Measurements from ENCODE around the gene KLK11. TPM values are rescaled to one million over a fixed set of nuclear protein-coding genes. Genes with fewer than 3 reads are reported as not detected.

KLK11 gene
- polyA plus RNA-seq, 3 donors: not detected

GRCh38 chr19:50977626-50978025, 48.8 kb downstream of the KLK11 start:
- H3K4me1 Mint-ChIP-seq: no peaks in the 10 kb centered on the region

DNA sequence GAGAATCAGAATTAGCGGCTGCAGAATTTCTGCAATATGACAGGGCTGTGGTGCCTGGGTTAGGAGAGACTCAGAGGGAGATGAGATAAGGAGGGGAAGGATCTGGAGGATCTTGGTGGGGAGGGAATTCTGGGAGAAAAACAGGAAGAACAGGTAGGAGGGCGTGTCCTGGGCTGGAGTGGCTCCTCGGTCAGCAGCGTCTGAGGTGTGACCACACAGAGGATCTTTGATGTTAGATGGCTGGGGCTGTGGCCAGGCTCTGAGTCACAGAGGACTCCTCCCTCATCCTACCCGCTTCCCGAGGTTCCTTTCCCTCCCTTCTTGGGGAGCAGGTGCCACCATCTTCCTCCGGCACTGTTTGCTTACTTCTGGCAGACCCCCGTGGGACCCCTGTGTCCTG, 50.6 kb downstream of the KLK11 start:
- Mint-ChIP-seq H3K36me3 (no peaks in the 10 kb centered on the region), H3K9me3 (peaks cover 0 to 3% (median 0%) of the 10 kb centered on the region in 7 donors), H3K27me3 (ENCODE audit: low read depth in 3 of 3) (peaks cover 12 to 23% (median 15%) of the 10 kb centered on the region in 3 donors), H3K4me3 (no peak overlapping the region), H3K27ac (peak overlapping the region in 2 of 7 donors; percentile 14 to 73), H3K4me1 (no peaks in the 10 kb centered on the region)
- H3K27ac ChIP-seq (ENCODE audit: low read depth in 1 of 2, low read length in 2 of 2): no peak overlapping the region
- H2AFZ ChIP-seq (ENCODE audit: insufficient read depth, low read depth, low read length, poor library complexity, severe bottlenecking): no peak overlapping the region
- H3K4me1 ChIP-seq (ENCODE audit: control insufficient read depth in 1 of 2, insufficient read depth in 2 of 2, low read length in 2 of 2): no peaks in the 10 kb centered on the region
- 27% methylated on average over 6 of the region's 8 CpGs for WGBS (ENCODE audit: insufficient coverage)
- intact Hi-C loops (cut with micrococcal nuclease): no loop called here
- no peaks in the 10 kb centered on the region for H3K79me2 ChIP-seq (ENCODE audit: insufficient read depth, low read length)
- H4K20me1 ChIP-seq (ENCODE audit: insufficient read depth, low read length): no peaks in the 10 kb centered on the region
- H3K4me2 ChIP-seq (replicated peaks; ENCODE audit: extremely low read depth, low read length, poor library complexity, severe bottlenecking): no peak overlapping the region
- DNase-seq: no peak
- no peak overlapping the region for H3K4me3 ChIP-seq (replicated peaks in 1 of 3; ENCODE audit: low read depth in 2 of 3, low read length in 3 of 3)
- peaks cover 0 to 3% of the 10 kb centered on the region in 2 donors for H3K27me3 ChIP-seq (ENCODE audit: control insufficient read depth in 2 of 2, insufficient read depth in 2 of 2, low read length in 2 of 2)
- TF ChIP-seq, protein P1, sequence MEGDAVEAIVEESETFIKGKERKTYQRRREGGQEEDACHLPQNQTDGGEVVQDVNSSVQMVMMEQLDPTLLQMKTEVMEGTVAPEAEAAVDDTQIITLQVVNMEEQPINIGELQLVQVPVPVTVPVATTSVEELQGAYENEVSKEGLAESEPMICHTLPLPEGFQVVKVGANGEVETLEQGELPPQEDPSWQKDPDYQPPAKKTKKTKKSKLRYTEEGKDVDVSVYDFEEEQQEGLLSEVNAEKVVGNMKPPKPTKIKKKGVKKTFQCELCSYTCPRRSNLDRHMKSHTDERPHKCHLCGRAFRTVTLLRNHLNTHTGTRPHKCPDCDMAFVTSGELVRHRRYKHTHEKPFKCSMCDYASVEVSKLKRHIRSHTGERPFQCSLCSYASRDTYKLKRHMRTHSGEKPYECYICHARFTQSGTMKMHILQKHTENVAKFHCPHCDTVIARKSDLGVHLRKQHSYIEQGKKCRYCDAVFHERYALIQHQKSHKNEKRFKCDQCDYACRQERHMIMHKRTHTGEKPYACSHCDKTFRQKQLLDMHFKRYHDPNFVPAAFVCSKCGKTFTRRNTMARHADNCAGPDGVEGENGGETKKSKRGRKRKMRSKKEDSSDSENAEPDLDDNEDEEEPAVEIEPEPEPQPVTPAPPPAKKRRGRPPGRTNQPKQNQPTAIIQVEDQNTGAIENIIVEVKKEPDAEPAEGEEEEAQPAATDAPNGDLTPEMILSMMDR (IDR thresholded peaks at IDR 0.05): no peak
- no peaks in the 10 kb centered on the region for H3K9me3 ChIP-seq (replicated peaks in 1 of 2; ENCODE audit: control insufficient read depth in 1 of 2, insufficient read depth in 1 of 2, low read length in 2 of 2)
- no peak overlapping the region for H3K9ac ChIP-seq (ENCODE audit: insufficient read depth, low read length, poor library complexity, severe bottlenecking)
- no peaks in the 10 kb centered on the region for H3K36me3 ChIP-seq (replicated peaks in 1 of 2; ENCODE audit: control insufficient read depth in 1 of 2, insufficient read depth in 2 of 2, low read length in 2 of 2)

More at GRCh38 chr19:50977626-50978025, 48.8 kb downstream of the KLK11 start:
- no peaks in the 10 kb centered on the region for H4K20me1 ChIP-seq (ENCODE audit: insufficient read depth, low read length)
- no peak overlapping the region for H2AFZ ChIP-seq (ENCODE audit: insufficient read depth, low read depth, low read length, poor library complexity, severe bottlenecking)
- H3K4me3 ChIP-seq (replicated peaks in 1 of 3; ENCODE audit: low read depth in 2 of 3, low read length in 3 of 3): no peak overlapping the region
- H3K36me3 ChIP-seq (replicated peaks in 1 of 2; ENCODE audit: control insufficient read depth in 1 of 2, insufficient read depth in 2 of 2, low read length in 2 of 2): no peaks in the 10 kb centered on the region
- intact Hi-C loops (cut with micrococcal nuclease): no loop called here
- 100% methylated on average over 1 of the region's 4 CpGs for WGBS (ENCODE audit: insufficient coverage)
- H3K27ac Mint-ChIP-seq: no peak overlapping the region
- no peaks in the 10 kb centered on the region for H3K79me2 ChIP-seq (ENCODE audit: insufficient read depth, low read length)
- no peak overlapping the region for H3K4me2 ChIP-seq (replicated peaks; ENCODE audit: extremely low read depth, low read length, poor library complexity, severe bottlenecking)
- H3K27ac ChIP-seq (ENCODE audit: low read depth in 1 of 2, low read length in 2 of 2): no peak overlapping the region
- no peak for DNase-seq
- TF ChIP-seq, protein P1 (IDR thresholded peaks at IDR 0.05): no peak
- peaks cover 12 to 29% (median 16%) of the 10 kb centered on the region in 3 donors for H3K27me3 Mint-ChIP-seq (ENCODE audit: low read depth in 3 of 3)
- H3K27me3 ChIP-seq (ENCODE audit: control insufficient read depth in 2 of 2, insufficient read depth in 2 of 2, low read length in 2 of 2): peaks cover 0 to 3% of the 10 kb centered on the region in 2 donors
- H3K4me3 Mint-ChIP-seq: no peak overlapping the region
- peaks cover 0 to 5% (median 0%) of the 10 kb centered on the region in 7 donors for H3K9me3 Mint-ChIP-seq
- H3K9me3 ChIP-seq (replicated peaks in 1 of 2; ENCODE audit: control insufficient read depth in 1 of 2, insufficient read depth in 1 of 2, low read length in 2 of 2): no peaks in the 10 kb centered on the region
- no peaks in the 10 kb centered on the region for H3K36me3 Mint-ChIP-seq
- no peaks in the 10 kb centered on the region for H3K4me1 ChIP-seq (ENCODE audit: control insufficient read depth in 1 of 2, insufficient read depth in 2 of 2, low read length in 2 of 2)
- H3K9ac ChIP-seq (ENCODE audit: insufficient read depth, low read length, poor library complexity, severe bottlenecking): no peak overlapping the region
